HEK293 (cell line): ENCODE measurements around the gene TTLL3.
A peak's percentile ranks its signal among the peaks of the same experiment; 100 is the strongest.
"Not testable (repeated sequence)": the region's sequence is repeated elsewhere in the genome, so short reads cannot be mapped to it uniquely, and the experiment has no call there.

Experiments used
- CTCF ChIA-PET: fragments of 350-600 bp; formaldehyde crosslinking; extraction: SDS; loops from one replicate; lab custom pipeline; 2021; ENCODE audit warnings: antibody characterized with exemption; lab: Yijun Ruan, JAX
- POLR2A ChIA-PET: fragments of 300-600 bp; formaldehyde crosslinking; extraction: SDS; loops from one replicate; lab custom pipeline; 2020; ENCODE audit warnings: antibody characterized with exemption, inconsistent platforms; lab: Yijun Ruan, JAX
- H3K27ac ChIP-seq: fragments of 200-500 bp; sonication (Bioruptor generic); 2 replicates; pipeline ENCODE4 v1.5.1; 2014; ENCODE audit warnings: low read depth, low read length, control low read depth, inconsistent platforms; ENCODE audit errors: extremely low read depth
- H3K36me3 ChIP-seq, 2 experiments: fragments of 200-500 bp in 1 of 2; sonication (Bioruptor generic) in 1 of 2; 1 replicate in 1 of 2; 2 replicates in 1 of 2; pipeline ENCODE4 v1.5.1; 2014 to 2017; ENCODE audit warnings: inconsistent platforms in 2 of 2, low read length in 2 of 2; ENCODE audit not compliant: control insufficient read depth in 2 of 2, insufficient read depth in 1 of 2
- H3K4me1 ChIP-seq: fragments of 200-500 bp; sonication (Bioruptor generic); 2 replicates; pipeline ENCODE4 v1.5.1; 2014; ENCODE audit warnings: mild to moderate bottlenecking, low read length, inconsistent platforms; ENCODE audit not compliant: control insufficient read depth, insufficient read depth
- H3K4me3 ChIP-seq: 2 replicates; pipeline ENCODE4 v1.5.1; 2011; ENCODE audit warnings: low read depth, mild to moderate bottlenecking, control low read depth, low read length, moderate library complexity
- H3K9me3 ChIP-seq: fragments of 200-500 bp; sonication (Bioruptor generic); 2 replicates; pipeline ENCODE4 v1.5.1; 2014; ENCODE audit warnings: low read depth, low read length, inconsistent platforms; ENCODE audit not compliant: control insufficient read depth, insufficient read depth
- GLI2 ChIP-seq: fragments of 450-650 bp; formaldehyde crosslinking; IDR thresholded peaks from 2 replicates; pipeline ENCODE4; 2017; ENCODE audit warnings: missing biosample characterization, missing genetic modification characterization, low read depth, borderline replicate concordance
- HIC1 ChIP-seq: fragments of 450-650 bp; formaldehyde crosslinking; IDR thresholded peaks from 2 replicates; pipeline ENCODE4 v1.5.1; 2016; ENCODE audit warnings: missing biosample characterization, missing genetic modification characterization
- ZBTB21 ChIP-seq: fragments of 450-650 bp; formaldehyde crosslinking; IDR thresholded peaks from 2 replicates; pipeline ENCODE4 v1.5.1; 2017; ENCODE audit warnings: missing biosample characterization, missing genetic modification characterization
- ZNF10 ChIP-seq: fragments of 450-650 bp; formaldehyde crosslinking; IDR thresholded peaks from 2 replicates; pipeline ENCODE4 v1.5.1; 2017; ENCODE audit warnings: missing biosample characterization, missing genetic modification characterization
- ZNF121 ChIP-seq: fragments of 450-650 bp; formaldehyde crosslinking; IDR thresholded peaks from 2 replicates; pipeline ENCODE4 v1.5.1; 2016; ENCODE audit warnings: missing biosample characterization, missing genetic modification characterization
- ZNF132 ChIP-seq: fragments of 450-650 bp; formaldehyde crosslinking; IDR thresholded peaks from 2 replicates; pipeline ENCODE4 v1.5.1; 2017; ENCODE audit warnings: missing biosample characterization, missing genetic modification characterization, borderline replicate concordance
- ZNF19 ChIP-seq: fragments of 450-650 bp; formaldehyde crosslinking; IDR thresholded peaks from 2 replicates; pipeline ENCODE4; 2016; ENCODE audit warnings: missing biosample characterization, missing genetic modification characterization, low read depth
- ZNF2 ChIP-seq: fragments of 450-650 bp; formaldehyde crosslinking; IDR thresholded peaks from 2 replicates; pipeline ENCODE4 v1.5.1; 2016; ENCODE audit warnings: missing biosample characterization, missing genetic modification characterization
- ZNF26 ChIP-seq: fragments of 450-650 bp; formaldehyde crosslinking; IDR thresholded peaks from 2 replicates; pipeline ENCODE4 v1.5.1; 2016; ENCODE audit warnings: missing biosample characterization, missing genetic modification characterization
- ZNF354C ChIP-seq: fragments of 450-650 bp; formaldehyde crosslinking; IDR thresholded peaks from 2 replicates; pipeline ENCODE4 v1.5.1; 2016; ENCODE audit warnings: missing biosample characterization, missing genetic modification characterization, low read depth, borderline replicate concordance
- ZNF362 ChIP-seq: fragments of 450-650 bp; formaldehyde crosslinking; IDR thresholded peaks from 2 replicates; pipeline ENCODE4 v1.5.1; 2016; ENCODE audit warnings: missing biosample characterization, missing genetic modification characterization
- ZNF398 ChIP-seq: fragments of 450-650 bp; formaldehyde crosslinking; IDR thresholded peaks from 2 replicates; pipeline ENCODE4 v1.5.1; 2017; ENCODE audit warnings: missing biosample characterization, missing genetic modification characterization
- ZNF558 ChIP-seq: fragments of 450-650 bp; formaldehyde crosslinking; IDR thresholded peaks from 2 replicates; pipeline ENCODE4 v1.5.1; 2016; ENCODE audit warnings: missing biosample characterization, missing genetic modification characterization
- ZNF585B ChIP-seq: fragments of 450-650 bp; formaldehyde crosslinking; IDR thresholded peaks from 2 replicates; pipeline ENCODE4 v1.5.1; 2016; ENCODE audit warnings: missing biosample characterization, missing genetic modification characterization
- ZNF610 ChIP-seq: fragments of 450-650 bp; formaldehyde crosslinking; IDR thresholded peaks from 2 replicates; pipeline ENCODE4 v1.5.1; 2016; ENCODE audit warnings: missing biosample characterization, missing genetic modification characterization, borderline replicate concordance
- ZNF624 ChIP-seq: fragments of 450-650 bp; formaldehyde crosslinking; IDR thresholded peaks from 2 replicates; pipeline ENCODE4 v1.5.1; 2017; ENCODE audit warnings: missing biosample characterization, missing genetic modification characterization
- ZNF776 ChIP-seq: fragments of 450-650 bp; formaldehyde crosslinking; IDR thresholded peaks from 2 replicates; pipeline ENCODE4 v1.5.0; 2017; ENCODE audit warnings: missing biosample characterization, missing genetic modification characterization, borderline replicate concordance

TTLL3 gene

GRCh38 chr3:9770276-9770812 lies 39.7 kb upstream of the TTLL3 start (continued):
- TF ChIP-seq ZNF362 (tag by site-specific recombination), result no peak

- ChIA-PET POLR2A (interaction anchor here (1.5 kb wide), 1 partner anchor 25 kb away, joined by 4 read pairs; no protein-coding TSS in a partner anchor), CTCF (interaction anchor here (1.2 to 1.3 kb wide), 2 partner anchors 11 to 56 kb away, joined by 5 to 7 read pairs; no protein-coding TSS in a partner anchor)
- H3K9me3 ChIP-seq, H3K4me3 ChIP-seq, H3K27ac ChIP-seq, H3K4me1 ChIP-seq: not testable (repeated sequence)
- TF ChIP-seq ZNF362 (tag by site-specific recombination), result 0 out of 2 replicates have a peak, but pooled peaks have one; percentile 13
- TF ChIP-seq ZNF121 (tag by site-specific recombination), result peak; percentile 73; the same call in 1 of the 2 replicates
- peaks cover 0 to 14% of the 10 kb centered on the region in 2 experiments; a peak in 1 of 3 replicates for H3K36me3 ChIP-seq
Observed at GRCh38 chr3:9771007-9771406, 39.1 kb upstream of the TTLL3 start.

GRCh38 chr3:9776896-9777693 lies 33.0 kb upstream of the TTLL3 start:
- no peaks in the 10 kb centered on the region for H3K9me3 ChIP-seq
- ChIA-PET CTCF (interaction anchor here (0.7 to 0.9 kb wide), 2 partner anchors 9 to 46 kb away, joined by 3 read pairs; partner anchors contain the start of gene BRPF1), POLR2A (no interaction called here)
- no peak overlapping the region for H3K4me3 ChIP-seq
- peaks cover 10 to 29% of the 10 kb centered on the region in 2 experiments; a peak in 2 of 3 replicates for H3K36me3 ChIP-seq
- no peak overlapping the region for H3K27ac ChIP-seq
- H3K4me1 ChIP-seq, result no peaks in the 10 kb centered on the region
- TF ChIP-seq HIC1 (tag by site-specific recombination), result no peak
- TF ChIP-seq ZBTB21 (tag by site-specific recombination), result no peak

GRCh38 chr3:9777694-9778021 lies 32.4 kb upstream of the TTLL3 start:
- Histone ChIP-seq H3K9me3 (no peaks in the 10 kb centered on the region), H3K27ac (no peak overlapping the region), H3K36me3 (peaks cover 10 to 35% of the 10 kb centered on the region in 2 experiments; a peak in 2 of 3 replicates), H3K4me1 (no peaks in the 10 kb centered on the region), H3K4me3 (no peak overlapping the region)
- ChIA-PET POLR2A (no interaction called here), CTCF (interaction anchor here (0.6 to 0.7 kb wide), 2 partner anchors 46 to 174 kb away, joined by 3 read pairs; partner anchors contain the start of genes BRPF1 and PRRT3)
- no peak for TF ChIP-seq ZNF558 (tag by site-specific recombination)
- no peak for TF ChIP-seq ZNF132
- no peak for TF ChIP-seq ZNF624 (tag by site-specific recombination)
- no peak for TF ChIP-seq ZNF610 (tag by site-specific recombination)
- TF ChIP-seq ZNF354C (tag by site-specific recombination), result no peak
- TF ChIP-seq ZNF26 (tag by site-specific recombination), result no peak
- TF ChIP-seq ZNF776 (tag by site-specific recombination), result no peak
- TF ChIP-seq ZNF398 (tag by site-specific recombination), result no peak
- no peak for TF ChIP-seq ZNF585B (tag by site-specific recombination)
- no peak for TF ChIP-seq ZNF362 (tag by site-specific recombination)
- TF ChIP-seq ZNF2 (tag by site-specific recombination), result no peak
- no peak for TF ChIP-seq ZNF10 (tag by site-specific recombination)
- no peak for TF ChIP-seq GLI2
- no peak for TF ChIP-seq ZNF19
